Nephron progenitor cell (in vitro differentiated cells): Measurements from ENCODE around the gene HUS1B.

Experiments
- DNase-seq: peaks from one replicate; pipeline ENCODE4 v3.0.0; 2021
- H3K27ac Mint-ChIP-seq: 2 replicates; pipeline ENCODE4 v1.8.0; 2021; ENCODE audit warnings: mild to moderate bottlenecking, moderate library complexity, mixed read lengths
- H3K27me3 Mint-ChIP-seq: 2 replicates; pipeline ENCODE4 v1.8.0; 2021; ENCODE audit warnings: mild to moderate bottlenecking, low read depth, mixed read lengths; ENCODE audit not compliant: poor library complexity
- H3K36me3 Mint-ChIP-seq: 2 replicates; pipeline ENCODE4 v1.8.0; 2021; ENCODE audit warnings: low read depth, mixed read lengths
- H3K4me1 Mint-ChIP-seq: 2 replicates; pipeline ENCODE4 v1.8.0; 2021; ENCODE audit warnings: mixed read lengths
- H3K4me3 Mint-ChIP-seq: 2 replicates; pipeline ENCODE4 v1.8.0; 2021; ENCODE audit warnings: mild to moderate bottlenecking, moderate library complexity, mixed read lengths
- H3K9me3 Mint-ChIP-seq: 2 replicates; pipeline ENCODE4 v1.8.0; 2021; ENCODE audit warnings: mild to moderate bottlenecking, moderate library complexity, mixed read lengths
- TF ChIP-seq, protein P1 (sequence below): fragments of 200-600 bp; sonication (generic); IDR thresholded peaks from 2 replicates; pipeline ENCODE4 v1.5.0; 2021; ENCODE audit warnings: antibody characterized with exemption

HUS1B gene

GRCh38 chr6:656460-657252 is at the start of gene HUS1B:
Gene HUS1B (minus strand): TSS chr6:657100. CDS start chr6:656944, 156 bp downstream.
- TF ChIP-seq, protein P1, sequence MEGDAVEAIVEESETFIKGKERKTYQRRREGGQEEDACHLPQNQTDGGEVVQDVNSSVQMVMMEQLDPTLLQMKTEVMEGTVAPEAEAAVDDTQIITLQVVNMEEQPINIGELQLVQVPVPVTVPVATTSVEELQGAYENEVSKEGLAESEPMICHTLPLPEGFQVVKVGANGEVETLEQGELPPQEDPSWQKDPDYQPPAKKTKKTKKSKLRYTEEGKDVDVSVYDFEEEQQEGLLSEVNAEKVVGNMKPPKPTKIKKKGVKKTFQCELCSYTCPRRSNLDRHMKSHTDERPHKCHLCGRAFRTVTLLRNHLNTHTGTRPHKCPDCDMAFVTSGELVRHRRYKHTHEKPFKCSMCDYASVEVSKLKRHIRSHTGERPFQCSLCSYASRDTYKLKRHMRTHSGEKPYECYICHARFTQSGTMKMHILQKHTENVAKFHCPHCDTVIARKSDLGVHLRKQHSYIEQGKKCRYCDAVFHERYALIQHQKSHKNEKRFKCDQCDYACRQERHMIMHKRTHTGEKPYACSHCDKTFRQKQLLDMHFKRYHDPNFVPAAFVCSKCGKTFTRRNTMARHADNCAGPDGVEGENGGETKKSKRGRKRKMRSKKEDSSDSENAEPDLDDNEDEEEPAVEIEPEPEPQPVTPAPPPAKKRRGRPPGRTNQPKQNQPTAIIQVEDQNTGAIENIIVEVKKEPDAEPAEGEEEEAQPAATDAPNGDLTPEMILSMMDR = no peak
- no peak within 1 kb of the TSS for H3K4me3 Mint-ChIP-seq
- H3K36me3 Mint-ChIP-seq = peaks cover 45% of the 10 kb centered on the region
- DNase-seq = no peak
- H3K27me3 Mint-ChIP-seq = peaks cover 6% of the 10 kb centered on the region
- H3K4me1 Mint-ChIP-seq = peaks cover 11% of the 10 kb centered on the region
- peak within 1 kb of the TSS; percentile 20 for H3K27ac Mint-ChIP-seq
- peaks cover 11% of the 10 kb centered on the region for H3K9me3 Mint-ChIP-seq

DNA sequence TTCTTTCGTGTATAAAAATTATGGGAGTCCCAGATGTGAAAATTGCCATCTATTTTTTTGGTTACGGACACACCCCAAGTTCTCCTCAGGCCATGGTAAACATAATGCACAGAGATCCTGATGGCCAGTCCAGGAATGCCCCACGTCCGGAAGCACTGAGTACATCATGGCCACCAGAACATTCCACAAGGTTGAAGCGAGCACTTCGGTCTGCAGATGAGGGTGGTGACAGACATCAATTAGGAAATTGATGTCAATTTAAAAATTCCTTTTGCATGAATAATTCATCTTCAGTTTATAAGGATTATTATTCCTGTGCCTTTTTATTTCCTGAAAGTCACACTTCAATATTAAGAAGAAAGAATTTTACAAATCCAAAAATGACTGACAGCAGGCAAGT is 49.2 kb upstream of the HUS1B start:
- H3K27ac Mint-ChIP-seq = no peak overlapping the region

GRCh38 chr6:705047-705446 is 48.1 kb upstream of the HUS1B start:
- Mint-ChIP-seq H3K36me3 (no peaks in the 10 kb centered on the region), H3K27ac (no peak overlapping the region), H3K27me3 (peaks cover 11% of the 10 kb centered on the region), H3K4me1 (peaks cover 15% of the 10 kb centered on the region), H3K9me3 (no peaks in the 10 kb centered on the region), H3K4me3 (no peak overlapping the region)
- TF ChIP-seq, protein P1 = no peak
- DNase-seq = no peak

More for the DNA sequence above, 49.2 kb upstream of the HUS1B start:
- Mint-ChIP-seq H3K4me3 (no peak overlapping the region), H3K4me1 (peaks cover 23% of the 10 kb centered on the region), H3K36me3 (no peaks in the 10 kb centered on the region), H3K9me3 (no peaks in the 10 kb centered on the region), H3K27me3 (peaks cover 19% of the 10 kb centered on the region)
- TF ChIP-seq, protein P1 = no peak
- DNase-seq = no peak

GRCh38 chr6:704046-704445 is 47.1 kb upstream of the HUS1B start:
- H3K36me3 Mint-ChIP-seq = no peaks in the 10 kb centered on the region

DNA sequence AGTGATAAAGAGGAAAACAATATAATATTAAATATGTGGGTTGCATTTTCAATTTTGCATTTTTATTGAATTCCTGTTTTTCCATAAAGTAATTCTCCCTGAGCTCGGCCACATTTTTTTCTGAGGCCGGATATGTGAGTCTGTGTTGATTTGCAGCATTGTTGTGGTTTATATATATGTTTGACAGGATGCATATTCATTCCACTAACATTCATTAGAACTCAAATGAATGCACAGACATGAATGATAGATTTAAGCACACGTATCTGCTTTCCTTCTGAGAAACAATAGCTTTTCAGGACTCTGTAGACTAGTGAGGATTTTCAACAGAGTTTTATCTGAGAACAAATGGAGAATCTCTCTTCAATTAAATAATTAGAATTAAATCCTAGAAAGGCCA is 46.7 kb upstream of the HUS1B start:
- Mint-ChIP-seq H3K27ac (no peak overlapping the region), H3K27me3 (peaks cover 3% of the 10 kb centered on the region), H3K4me3 (no peak overlapping the region), H3K4me1 (peaks cover 21% of the 10 kb centered on the region), H3K36me3 (no peaks in the 10 kb centered on the region), H3K9me3 (no peaks in the 10 kb centered on the region)
- no peak for DNase-seq
- TF ChIP-seq, protein P1 = no peak

More at GRCh38 chr6:704046-704445, 47.1 kb upstream of the HUS1B start:
- Mint-ChIP-seq H3K27ac (no peak overlapping the region), H3K4me1 (peaks cover 21% of the 10 kb centered on the region), H3K27me3 (peaks cover 3% of the 10 kb centered on the region), H3K9me3 (no peaks in the 10 kb centered on the region), H3K4me3 (no peak overlapping the region)
- no peak for DNase-seq
- TF ChIP-seq, protein P1 = no peak
